Measurements from ENCODE around the gene HIVEP2.

The HIVEP2 gene

GRCh38 chr6:142737368-142738034, 207.5 kb downstream of the HIVEP2 start:
- no peaks in the 10 kb centered on the region for H3K4me1 ChIP-seq (ENCODE audit: control insufficient read depth in 1 of 2, insufficient read depth in 2 of 2, low read length in 2 of 2)
- H3K27ac ChIP-seq (ENCODE audit: low read depth, low read length), result no peak overlapping the region

GRCh38 chr6:142735204-142735603, 209.8 kb downstream of the HIVEP2 start:
- H3K9ac ChIP-seq (ENCODE audit: low read depth in 1 of 2, low read length in 2 of 2), result no peak overlapping the region
- H3K27me3 ChIP-seq (ENCODE audit: control insufficient read depth in 1 of 2, insufficient read depth in 2 of 2, low read length in 2 of 2), result no peaks in the 10 kb centered on the region
- H3K36me3 ChIP-seq (ENCODE audit: control insufficient read depth in 1 of 2, insufficient read depth in 2 of 2, low read length in 2 of 2), result no peaks in the 10 kb centered on the region
- no peak overlapping the region for H3K4me3 ChIP-seq (ENCODE audit: low read depth in 1 of 2, low read length in 2 of 2)
- no peaks in the 10 kb centered on the region for H3K4me1 ChIP-seq (ENCODE audit: control insufficient read depth in 1 of 2, insufficient read depth in 2 of 2, low read length in 2 of 2)
- H3K9me3 ChIP-seq (ENCODE audit: control insufficient read depth in 1 of 2, low read length in 2 of 2), result no peaks in the 10 kb centered on the region
- H3K27ac ChIP-seq (ENCODE audit: low read depth, low read length), result no peak overlapping the region

More at GRCh38 chr6:142737368-142738034, 207.5 kb downstream of the HIVEP2 start:
- H3K4me3 ChIP-seq (ENCODE audit: low read depth in 1 of 2, low read length in 2 of 2), result no peak overlapping the region
- no peaks in the 10 kb centered on the region for H3K27me3 ChIP-seq (ENCODE audit: control insufficient read depth in 1 of 2, insufficient read depth in 2 of 2, low read length in 2 of 2)
- no peaks in the 10 kb centered on the region for H3K9me3 ChIP-seq (ENCODE audit: control insufficient read depth in 1 of 2, low read length in 2 of 2)
- no peak overlapping the region for H3K9ac ChIP-seq (ENCODE audit: low read depth in 1 of 2, low read length in 2 of 2)
- H3K36me3 ChIP-seq (ENCODE audit: control insufficient read depth in 1 of 2, insufficient read depth in 2 of 2, low read length in 2 of 2), result no peaks in the 10 kb centered on the region

- H3K36me3 ChIP-seq (ENCODE audit: control insufficient read depth in 1 of 2, insufficient read depth in 2 of 2, low read length in 2 of 2), result no peaks in the 10 kb centered on the region
- H3K4me3 ChIP-seq (ENCODE audit: low read depth in 1 of 2, low read length in 2 of 2), result no peak overlapping the region
- peaks cover 14 to 17% of the 10 kb centered on the region in 2 donors for H3K4me1 ChIP-seq (ENCODE audit: control insufficient read depth in 1 of 2, insufficient read depth in 2 of 2, low read length in 2 of 2)
- H3K9ac ChIP-seq (ENCODE audit: low read depth in 1 of 2, low read length in 2 of 2), result no peak overlapping the region
- H3K27ac ChIP-seq (ENCODE audit: low read depth, low read length), result no peak overlapping the region
- H3K9me3 ChIP-seq (ENCODE audit: control insufficient read depth in 1 of 2, low read length in 2 of 2), result no peaks in the 10 kb centered on the region
- no peaks in the 10 kb centered on the region for H3K27me3 ChIP-seq (ENCODE audit: control insufficient read depth in 1 of 2, insufficient read depth in 2 of 2, low read length in 2 of 2)
Measured at GRCh38 chr6:142732790-142733189, 212.2 kb downstream of the HIVEP2 start.

- H3K4me1 ChIP-seq (ENCODE audit: control insufficient read depth in 1 of 2, insufficient read depth in 2 of 2, low read length in 2 of 2), result peaks cover 14 to 17% of the 10 kb centered on the region in 2 donors
- H3K9me3 ChIP-seq (ENCODE audit: control insufficient read depth in 1 of 2, low read length in 2 of 2), result no peaks in the 10 kb centered on the region
- no peak overlapping the region for H3K4me3 ChIP-seq (ENCODE audit: low read depth in 1 of 2, low read length in 2 of 2)
- H3K27ac ChIP-seq (ENCODE audit: low read depth, low read length), result no peak overlapping the region
- H3K9ac ChIP-seq (ENCODE audit: low read depth in 1 of 2, low read length in 2 of 2), result no peak overlapping the region
- H3K36me3 ChIP-seq (ENCODE audit: control insufficient read depth in 1 of 2, insufficient read depth in 2 of 2, low read length in 2 of 2), result no peaks in the 10 kb centered on the region
- H3K27me3 ChIP-seq (ENCODE audit: control insufficient read depth in 1 of 2, insufficient read depth in 2 of 2, low read length in 2 of 2), result no peaks in the 10 kb centered on the region
Measured at GRCh38 chr6:142731611-142732010, 213.4 kb downstream of the HIVEP2 start.

GRCh38 chr6:142729618-142730017, 215.4 kb downstream of the HIVEP2 start:
- Histone ChIP-seq H3K4me3 (ENCODE audit: low read depth in 1 of 2, low read length in 2 of 2) (no peak overlapping the region), H3K9ac (ENCODE audit: low read depth in 1 of 2, low read length in 2 of 2) (no peak overlapping the region), H3K27ac (ENCODE audit: low read depth, low read length) (no peak overlapping the region)

GRCh38 chr6:142728910-142729481, 216.0 kb downstream of the HIVEP2 start:
- Histone ChIP-seq H3K27me3 (ENCODE audit: control insufficient read depth in 1 of 2, insufficient read depth in 2 of 2, low read length in 2 of 2) (no peaks in the 10 kb centered on the region), H3K9ac (ENCODE audit: low read depth in 1 of 2, low read length in 2 of 2) (no peak overlapping the region), H3K4me1 (ENCODE audit: control insufficient read depth in 1 of 2, insufficient read depth in 2 of 2, low read length in 2 of 2) (peaks cover 14 to 17% of the 10 kb centered on the region in 2 donors), H3K27ac (ENCODE audit: low read depth, low read length) (no peak overlapping the region), H3K4me3 (ENCODE audit: low read depth in 1 of 2, low read length in 2 of 2) (peak overlapping the region in 1 of 2 donors; percentile 30), H3K9me3 (ENCODE audit: control insufficient read depth in 1 of 2, low read length in 2 of 2) (no peaks in the 10 kb centered on the region), H3K36me3 (ENCODE audit: control insufficient read depth in 1 of 2, insufficient read depth in 2 of 2, low read length in 2 of 2) (no peaks in the 10 kb centered on the region)

More at GRCh38 chr6:142729618-142730017, 215.4 kb downstream of the HIVEP2 start:
- Histone ChIP-seq H3K4me1 (ENCODE audit: control insufficient read depth in 1 of 2, insufficient read depth in 2 of 2, low read length in 2 of 2) (peaks cover 14 to 17% of the 10 kb centered on the region in 2 donors), H3K9me3 (ENCODE audit: control insufficient read depth in 1 of 2, low read length in 2 of 2) (no peaks in the 10 kb centered on the region), H3K36me3 (ENCODE audit: control insufficient read depth in 1 of 2, insufficient read depth in 2 of 2, low read length in 2 of 2) (no peaks in the 10 kb centered on the region), H3K27me3 (ENCODE audit: control insufficient read depth in 1 of 2, insufficient read depth in 2 of 2, low read length in 2 of 2) (no peaks in the 10 kb centered on the region)

GRCh38 chr6:142728364-142728763, 216.6 kb downstream of the HIVEP2 start:
- H3K36me3 ChIP-seq (ENCODE audit: control insufficient read depth in 1 of 2, insufficient read depth in 2 of 2, low read length in 2 of 2), result no peaks in the 10 kb centered on the region
- no peak overlapping the region for H3K27ac ChIP-seq (ENCODE audit: low read depth, low read length)
- no peaks in the 10 kb centered on the region for H3K9me3 ChIP-seq (ENCODE audit: control insufficient read depth in 1 of 2, low read length in 2 of 2)
- no peaks in the 10 kb centered on the region for H3K27me3 ChIP-seq (ENCODE audit: control insufficient read depth in 1 of 2, insufficient read depth in 2 of 2, low read length in 2 of 2)
- peaks cover 14 to 17% of the 10 kb centered on the region in 2 donors for H3K4me1 ChIP-seq (ENCODE audit: control insufficient read depth in 1 of 2, insufficient read depth in 2 of 2, low read length in 2 of 2)
- H3K4me3 ChIP-seq (ENCODE audit: low read depth in 1 of 2, low read length in 2 of 2), result peak overlapping the region in 1 of 2 donors; percentile 32
- no peak overlapping the region for H3K9ac ChIP-seq (ENCODE audit: low read depth in 1 of 2, low read length in 2 of 2)

GRCh38 chr6:142726616-142727015, 218.4 kb downstream of the HIVEP2 start:
- H3K4me1 ChIP-seq (ENCODE audit: control insufficient read depth in 1 of 2, insufficient read depth in 2 of 2, low read length in 2 of 2), result peaks cover 14 to 17% of the 10 kb centered on the region in 2 donors
- no peaks in the 10 kb centered on the region for H3K36me3 ChIP-seq (ENCODE audit: control insufficient read depth in 1 of 2, insufficient read depth in 2 of 2, low read length in 2 of 2)
- no peaks in the 10 kb centered on the region for H3K27me3 ChIP-seq (ENCODE audit: control insufficient read depth in 1 of 2, insufficient read depth in 2 of 2, low read length in 2 of 2)
- H3K4me3 ChIP-seq (ENCODE audit: low read depth in 1 of 2, low read length in 2 of 2), result no peak overlapping the region
- no peaks in the 10 kb centered on the region for H3K9me3 ChIP-seq (ENCODE audit: control insufficient read depth in 1 of 2, low read length in 2 of 2)
- no peak overlapping the region for H3K9ac ChIP-seq (ENCODE audit: low read depth in 1 of 2, low read length in 2 of 2)
- no peak overlapping the region for H3K27ac ChIP-seq (ENCODE audit: low read depth, low read length)

GRCh38 chr6:142725024-142725770, 219.8 kb downstream of the HIVEP2 start:
- H3K4me3 ChIP-seq (ENCODE audit: low read depth in 1 of 2, low read length in 2 of 2), result no peak overlapping the region

GRCh38 chr6:142722841-142723240, 222.1 kb downstream of the HIVEP2 start:
- Histone ChIP-seq H3K9ac (ENCODE audit: low read depth in 1 of 2, low read length in 2 of 2) (no peak overlapping the region), H3K9me3 (ENCODE audit: control insufficient read depth in 1 of 2, low read length in 2 of 2) (no peaks in the 10 kb centered on the region), H3K4me1 (ENCODE audit: control insufficient read depth in 1 of 2, insufficient read depth in 2 of 2, low read length in 2 of 2) (peaks cover 0 to under 1% of the 10 kb centered on the region in 2 donors), H3K36me3 (ENCODE audit: control insufficient read depth in 1 of 2, insufficient read depth in 2 of 2, low read length in 2 of 2) (no peaks in the 10 kb centered on the region), H3K27ac (ENCODE audit: low read depth, low read length) (no peak overlapping the region), H3K4me3 (ENCODE audit: low read depth in 1 of 2, low read length in 2 of 2) (no peak overlapping the region), H3K27me3 (ENCODE audit: control insufficient read depth in 1 of 2, insufficient read depth in 2 of 2, low read length in 2 of 2) (no peaks in the 10 kb centered on the region)

More at GRCh38 chr6:142725024-142725770, 219.8 kb downstream of the HIVEP2 start:
- H3K9me3 ChIP-seq (ENCODE audit: control insufficient read depth in 1 of 2, low read length in 2 of 2), result no peaks in the 10 kb centered on the region
- H3K4me1 ChIP-seq (ENCODE audit: control insufficient read depth in 1 of 2, insufficient read depth in 2 of 2, low read length in 2 of 2), result peaks cover 14 to 17% of the 10 kb centered on the region in 2 donors
- H3K36me3 ChIP-seq (ENCODE audit: control insufficient read depth in 1 of 2, insufficient read depth in 2 of 2, low read length in 2 of 2), result no peaks in the 10 kb centered on the region
- no peak overlapping the region for H3K9ac ChIP-seq (ENCODE audit: low read depth in 1 of 2, low read length in 2 of 2)
- no peak overlapping the region for H3K27ac ChIP-seq (ENCODE audit: low read depth, low read length)
- no peaks in the 10 kb centered on the region for H3K27me3 ChIP-seq (ENCODE audit: control insufficient read depth in 1 of 2, insufficient read depth in 2 of 2, low read length in 2 of 2)

Data from duodenal mucosa (tissue), 2 donors.